CD14-positive monocyte (primary cell): ENCODE results near the gene WDR70. TPM values are rescaled to one million over a fixed set of nuclear protein-coding genes. Genes with fewer than 3 reads are reported as not detected.
"Not testable (repeated sequence)": the region's sequence is repeated elsewhere in the genome, so short reads cannot be mapped to it uniquely, and the experiment has no call there.

Experiments
- DNase-seq, 3 donors: peaks; one replicate each; pipeline ENCODE4 v3.0.0-alpha.2; 2011 to 2022
- H2AFZ ChIP-seq: 2 replicates; pipeline ENCODE4 v1.6.0; 2012; ENCODE audit warnings: mild to moderate bottlenecking, low read depth, low read length, inconsistent platforms; ENCODE audit not compliant: insufficient read depth, poor library complexity, severe bottlenecking
- H3K27ac ChIP-seq, 2 donors: 1 replicate in 1 of 2; 2 replicates in 1 of 2; pipeline ENCODE4 v1.5.1; 2012 to 2013; ENCODE audit warnings: low read length in 2 of 2, control low read depth in 1 of 2, inconsistent platforms in 1 of 2, low read depth in 1 of 2, mild to moderate bottlenecking in 1 of 2
- H3K27me3 ChIP-seq, 2 donors: one replicate each; pipeline versions ENCODE4 v1.6.0 to v1.6.1; 2011 to 2013; ENCODE audit warnings: low read length in 2 of 2; ENCODE audit not compliant: control insufficient read depth in 2 of 2, insufficient read depth in 2 of 2
- H3K36me3 ChIP-seq, 2 donors: replicated peaks in 1 of 2; 1 replicate in 1 of 2; 2 replicates in 1 of 2; pipeline versions ENCODE4 v1.5.1 to v1.6.1; 2012 to 2013; ENCODE audit warnings: low read length in 2 of 2, control low read depth in 1 of 2, inconsistent platforms in 1 of 2, mild to moderate bottlenecking in 1 of 2; ENCODE audit not compliant: insufficient read depth in 2 of 2, control insufficient read depth in 1 of 2
- H3K4me1 ChIP-seq, 2 donors: 1 replicate in 1 of 2; 2 replicates in 1 of 2; pipeline versions ENCODE4 v1.5.1 to v1.6.1; 2012 to 2013; ENCODE audit warnings: low read length in 2 of 2, control low read depth in 1 of 2, inconsistent platforms in 1 of 2, mild to moderate bottlenecking in 1 of 2, moderate library complexity in 1 of 2; ENCODE audit not compliant: insufficient read depth in 2 of 2, control insufficient read depth in 1 of 2
- H3K4me2 ChIP-seq: replicated peaks from 2 replicates; pipeline ENCODE3; 2012; ENCODE audit warnings: low read length, moderate library complexity, mild to moderate bottlenecking; ENCODE audit not compliant: poor library complexity, severe bottlenecking; ENCODE audit errors: extremely low read depth
- H3K4me3 ChIP-seq, 3 experiments: fragments of 200-600 bp in 1 of 3; sonication (generic) in 1 of 3; replicated peaks in 1 of 3; 1 replicate in 2 of 3; 2 replicates in 1 of 3; pipeline ENCODE4 v1.5.1; 2011 to 2013; ENCODE audit warnings: low read length in 3 of 3, mild to moderate bottlenecking in 3 of 3, control low read depth in 2 of 3, low read depth in 2 of 3, inconsistent platforms in 1 of 3, moderate library complexity in 1 of 3
- H3K79me2 ChIP-seq: 2 replicates; pipeline ENCODE4 v1.6.0; 2012; ENCODE audit warnings: mild to moderate bottlenecking, control low read depth, inconsistent platforms, low read length, moderate library complexity; ENCODE audit not compliant: insufficient read depth
- H3K9ac ChIP-seq: 2 replicates; pipeline ENCODE4 v1.6.0; 2017; ENCODE audit warnings: low read length, mild to moderate bottlenecking; ENCODE audit not compliant: insufficient read depth, poor library complexity, severe bottlenecking
- H3K9me3 ChIP-seq, 2 donors: replicated peaks in 1 of 2; 1 replicate in 1 of 2; 2 replicates in 1 of 2; pipeline versions ENCODE4 v1.5.1 to v1.6.1; 2012 to 2013; ENCODE audit warnings: low read length in 2 of 2, control low read depth in 1 of 2; ENCODE audit not compliant: control insufficient read depth in 1 of 2, insufficient read depth in 1 of 2
- H4K20me1 ChIP-seq: 2 replicates; pipeline ENCODE4 v1.6.0; 2012; ENCODE audit warnings: mild to moderate bottlenecking, low read length, control low read depth, moderate library complexity; ENCODE audit not compliant: insufficient read depth
- H3K27ac Mint-ChIP-seq, 7 donors: one replicate each; pipeline ENCODE4 v1.8.0; 2020; ENCODE audit warnings: mild to moderate bottlenecking in 7 of 7, mixed read lengths in 7 of 7, moderate library complexity in 6 of 7, inconsistent platforms in 2 of 7
- H3K27me3 Mint-ChIP-seq, 3 donors: one replicate each; pipeline ENCODE4 v1.8.0; 2021 to 2022; ENCODE audit warnings: low read depth in 3 of 3, mild to moderate bottlenecking in 3 of 3, mixed read lengths in 3 of 3, moderate library complexity in 3 of 3, inconsistent platforms in 1 of 3
- H3K36me3 Mint-ChIP-seq, 2 donors: one replicate each; pipeline ENCODE4 v1.8.0; 2020; ENCODE audit warnings: mixed read lengths in 2 of 2, inconsistent platforms in 1 of 2, mild to moderate bottlenecking in 1 of 2
- H3K4me1 Mint-ChIP-seq: one replicate; pipeline ENCODE4 v1.8.0; 2020; ENCODE audit warnings: mild to moderate bottlenecking, mixed read lengths
- H3K4me3 Mint-ChIP-seq, 2 donors: one replicate each; pipeline ENCODE4 v1.8.0; 2020; ENCODE audit warnings: mild to moderate bottlenecking in 2 of 2, mixed read lengths in 2 of 2, moderate library complexity in 1 of 2
- H3K9me3 Mint-ChIP-seq, 7 donors: one replicate each; pipeline ENCODE4 v1.8.0; 2020 to 2022; ENCODE audit warnings: mixed read lengths in 7 of 7, mild to moderate bottlenecking in 6 of 7, moderate library complexity in 6 of 7, inconsistent platforms in 2 of 7
- WGBS: methylation state at CpG from one replicate; pipeline ENCODE4 v1.1.5; 2013; ENCODE audit warnings: missing lambda C conversion rate; ENCODE audit not compliant: insufficient coverage; 5-methylcytosine and 5-hydroxymethylcytosine counted together
- intact Hi-C, 2 donors: fragments of 100-400 bp; cut with micrococcal nuclease; formaldehyde crosslinking; loops; one replicate each; pipeline versions ENCODE4 v1.15.0 to v1.15.1; 2023
- polyA plus RNA-seq, 3 donors: library from polyadenylated mRNA; depleted of rRNA in 1 of 3; unstranded in 2 of 3; stranded (reverse) in 1 of 3; fragments of 300-500 nt in 2 of 3; fragments of >200 nt in 1 of 3; fragmentation: Illumina TruSeq in 2 of 3; gene quantifications; 1 replicate in 2 of 3; 2 replicates in 1 of 3; pipeline ENCODE4 v1.2.3, GENCODE V29; 2012 to 2021
- TF ChIP-seq, protein P1 (sequence below): fragments of 200-600 bp; IDR thresholded peaks from one replicate; pipeline ENCODE4 v1.8.0; 2022; ENCODE audit warnings: antibody characterized with exemption, mild to moderate bottlenecking

Gene WDR70
- polyA plus RNA-seq, 3 donors = 13.1 to 21.0 (median 19.1) TPM

DNA sequence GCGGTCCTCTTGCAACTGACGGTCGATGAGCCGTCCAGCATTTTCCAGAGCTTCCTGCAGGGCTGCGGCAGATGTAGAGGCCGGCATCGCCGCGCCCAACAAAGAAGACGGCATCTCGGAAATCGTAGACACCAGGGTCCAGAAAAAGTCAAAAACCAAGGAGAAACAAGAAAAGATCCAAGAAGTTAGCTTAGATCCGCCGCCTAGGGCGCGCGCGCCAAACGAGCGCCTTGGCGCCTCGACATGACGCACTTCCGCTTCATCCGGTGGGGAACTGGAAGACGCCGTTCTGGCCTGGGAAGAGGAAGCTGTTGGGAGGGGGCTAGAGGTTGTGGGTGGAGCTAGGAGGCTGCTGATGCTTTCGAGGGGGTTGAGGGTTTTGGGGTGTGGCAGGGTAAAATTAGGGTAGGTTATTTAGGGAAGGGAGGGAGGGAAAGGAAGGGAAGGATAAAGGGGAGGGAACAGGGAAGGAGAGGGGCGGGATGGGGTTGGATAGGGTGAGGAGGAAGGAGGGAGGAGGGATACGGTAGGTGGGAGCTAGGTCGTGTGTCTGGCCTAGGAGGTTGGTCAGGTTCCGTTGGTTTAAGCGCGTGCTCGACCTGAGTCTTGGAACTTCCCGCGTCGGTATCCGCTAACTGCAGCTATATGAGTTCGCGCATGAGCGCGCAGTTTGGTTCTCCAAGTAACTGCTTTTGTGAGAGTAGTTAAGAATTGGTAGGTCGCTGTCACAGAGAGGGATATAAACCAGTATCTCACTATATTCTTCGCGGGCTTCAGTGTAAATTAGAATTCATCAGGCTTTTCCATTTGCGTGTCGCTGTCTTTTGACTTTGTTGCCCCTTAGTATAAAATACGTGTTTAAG, 8.0 kb upstream of the WDR70 start, which contains the start of gene NUP155:
Gene NUP155, minus strand, starts transcription at position 243 of the 863 bp plus-strand sequence. Its CDS starts 129 bp downstream, at position 114.
- H3K4me1 Mint-ChIP-seq = peaks cover 25% of the 10 kb centered on the region
- WGBS = 0% methylated on average over 40 of the region's 49 CpGs
- peaks cover 15 to 27% of the 10 kb centered on the region in 2 donors for H3K4me1 ChIP-seq

DNA sequence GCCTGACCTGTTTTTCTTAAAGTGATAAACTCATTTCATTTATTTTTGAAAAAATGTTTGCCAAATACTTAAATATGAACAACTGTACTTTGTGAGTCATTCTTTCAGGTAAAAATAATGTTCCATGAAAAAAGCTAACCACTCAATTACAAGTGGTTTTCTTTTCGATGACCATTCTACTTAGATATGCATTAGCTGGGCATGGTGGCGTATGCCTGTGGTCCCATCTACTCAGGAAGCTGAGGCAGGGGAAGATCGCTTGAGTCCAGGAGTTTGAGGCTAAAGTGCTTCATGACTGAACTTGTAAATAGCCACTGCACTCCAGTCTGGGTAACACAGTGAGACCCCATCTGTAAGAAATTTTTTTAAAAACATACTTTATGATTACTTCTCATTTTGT, 4.0 kb upstream of the WDR70 start:
- no peaks in the 10 kb centered on the region for H3K36me3 Mint-ChIP-seq

More for the DNA sequence above, 8.0 kb upstream of the WDR70 start, which contains the start of gene NUP155:
- Mint-ChIP-seq H3K27ac (peak within 1 kb of the TSS; percentile 91 to 98 (median 94)), H3K4me3 (peak within 1 kb of the TSS; percentile 99 to 100), H3K9me3 (no peaks in the 10 kb centered on the region), H3K36me3 (peaks cover 0 to 10% of the 10 kb centered on the region in 2 donors), H3K27me3 (peaks cover 0 to 7% (median 5%) of the 10 kb centered on the region in 3 donors)
- Histone ChIP-seq H3K4me3 (peak within 1 kb of the TSS; percentile 85 to 94 (median 86)), H3K79me2 (peaks cover 48% of the 10 kb centered on the region), H3K36me3 (no peaks in the 10 kb centered on the region), H3K27me3 (no peaks in the 10 kb centered on the region), H3K4me2 (peak within 1 kb of the TSS; percentile 75), H3K9ac (peak within 1 kb of the TSS; percentile 68), H4K20me1 (no peaks in the 10 kb centered on the region), H3K9me3 (no peaks in the 10 kb centered on the region), H3K27ac (peak within 1 kb of the TSS; percentile 76 to 86), H2AFZ (peak within 1 kb of the TSS; percentile 96)
- intact Hi-C loops = no loop called here
- TF ChIP-seq, protein P1, sequence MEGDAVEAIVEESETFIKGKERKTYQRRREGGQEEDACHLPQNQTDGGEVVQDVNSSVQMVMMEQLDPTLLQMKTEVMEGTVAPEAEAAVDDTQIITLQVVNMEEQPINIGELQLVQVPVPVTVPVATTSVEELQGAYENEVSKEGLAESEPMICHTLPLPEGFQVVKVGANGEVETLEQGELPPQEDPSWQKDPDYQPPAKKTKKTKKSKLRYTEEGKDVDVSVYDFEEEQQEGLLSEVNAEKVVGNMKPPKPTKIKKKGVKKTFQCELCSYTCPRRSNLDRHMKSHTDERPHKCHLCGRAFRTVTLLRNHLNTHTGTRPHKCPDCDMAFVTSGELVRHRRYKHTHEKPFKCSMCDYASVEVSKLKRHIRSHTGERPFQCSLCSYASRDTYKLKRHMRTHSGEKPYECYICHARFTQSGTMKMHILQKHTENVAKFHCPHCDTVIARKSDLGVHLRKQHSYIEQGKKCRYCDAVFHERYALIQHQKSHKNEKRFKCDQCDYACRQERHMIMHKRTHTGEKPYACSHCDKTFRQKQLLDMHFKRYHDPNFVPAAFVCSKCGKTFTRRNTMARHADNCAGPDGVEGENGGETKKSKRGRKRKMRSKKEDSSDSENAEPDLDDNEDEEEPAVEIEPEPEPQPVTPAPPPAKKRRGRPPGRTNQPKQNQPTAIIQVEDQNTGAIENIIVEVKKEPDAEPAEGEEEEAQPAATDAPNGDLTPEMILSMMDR = no peak
- peak; percentile 88 to 91 (median 90) for DNase-seq

DNA sequence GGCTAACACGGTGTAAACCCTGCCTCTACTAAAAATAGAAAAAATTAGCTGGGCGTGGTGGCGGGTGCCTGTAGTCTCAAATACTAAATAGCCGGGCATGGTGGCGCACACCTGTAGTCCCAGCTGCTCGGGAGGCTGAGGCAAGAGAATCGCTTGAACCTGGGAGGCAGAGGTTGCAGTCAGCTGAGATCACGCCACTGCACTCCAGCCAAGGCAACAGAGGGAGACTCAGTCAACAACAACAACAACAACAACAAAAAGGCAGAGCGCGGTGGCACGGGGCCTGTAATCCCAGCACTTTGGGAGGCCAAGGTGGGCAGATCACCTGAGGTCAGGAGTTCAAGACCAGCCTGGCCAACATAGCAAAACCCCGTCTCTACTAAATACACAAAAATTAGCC, 1.1 kb upstream of the WDR70 start:
- H3K27ac Mint-ChIP-seq = not testable (repeated sequence)

More for the DNA sequence above, 4.0 kb upstream of the WDR70 start:
- Histone ChIP-seq H3K36me3 (no peaks in the 10 kb centered on the region), H4K20me1 (no peaks in the 10 kb centered on the region), H2AFZ (no peak overlapping the region), H3K27me3 (no peaks in the 10 kb centered on the region), H3K4me1 (peaks cover 9 to 10% of the 10 kb centered on the region in 2 donors), H3K4me2 (no peak overlapping the region), H3K4me3 (no peak overlapping the region), H3K9me3 (no peaks in the 10 kb centered on the region), H3K79me2 (peaks cover 16% of the 10 kb centered on the region), H3K27ac (no peak overlapping the region), H3K9ac (no peak overlapping the region)
- Mint-ChIP-seq H3K27me3 (peaks cover 0 to 8% (median 7%) of the 10 kb centered on the region in 3 donors), H3K27ac (no peak overlapping the region), H3K4me1 (peaks cover 15% of the 10 kb centered on the region), H3K9me3 (no peaks in the 10 kb centered on the region), H3K4me3 (no peak overlapping the region)
- intact Hi-C loops = no loop called here
- WGBS = 100% methylated on average over 2 of the region's 3 CpGs
- DNase-seq = no peak
- TF ChIP-seq, protein P1 = no peak

More for the DNA sequence above, 1.1 kb upstream of the WDR70 start:
- H2AFZ ChIP-seq, DNase-seq, H3K9me3 Mint-ChIP-seq, H3K4me3 ChIP-seq, intact Hi-C loops, H3K27me3 Mint-ChIP-seq, H3K27ac ChIP-seq, H3K4me3 Mint-ChIP-seq, H3K4me1 ChIP-seq, H3K4me2 ChIP-seq, H3K27me3 ChIP-seq, H3K9me3 ChIP-seq, H3K9ac ChIP-seq, H3K4me1 Mint-ChIP-seq, H4K20me1 ChIP-seq: not testable (repeated sequence)
- 94% methylated on average over 9 of the region's 12 CpGs for WGBS
- Histone ChIP-seq H3K36me3 (peaks cover 0 to 17% of the 10 kb centered on the region in 2 donors), H3K79me2 (peaks cover 11% of the 10 kb centered on the region)
- H3K36me3 Mint-ChIP-seq = peaks cover 16 to 22% of the 10 kb centered on the region in 2 donors
